Activated T-cell treated with anti-CD3 and anti-CD28 coated beads for 48 hours (primary cell): Measurements from ENCODE around the gene GPHA2.

Experiments used
- DNase-seq: peaks from one replicate; pipeline ENCODE4 v3.0.0-alpha.2; 2020; ENCODE audit warnings: low read depth

Gene GPHA2

DNA sequence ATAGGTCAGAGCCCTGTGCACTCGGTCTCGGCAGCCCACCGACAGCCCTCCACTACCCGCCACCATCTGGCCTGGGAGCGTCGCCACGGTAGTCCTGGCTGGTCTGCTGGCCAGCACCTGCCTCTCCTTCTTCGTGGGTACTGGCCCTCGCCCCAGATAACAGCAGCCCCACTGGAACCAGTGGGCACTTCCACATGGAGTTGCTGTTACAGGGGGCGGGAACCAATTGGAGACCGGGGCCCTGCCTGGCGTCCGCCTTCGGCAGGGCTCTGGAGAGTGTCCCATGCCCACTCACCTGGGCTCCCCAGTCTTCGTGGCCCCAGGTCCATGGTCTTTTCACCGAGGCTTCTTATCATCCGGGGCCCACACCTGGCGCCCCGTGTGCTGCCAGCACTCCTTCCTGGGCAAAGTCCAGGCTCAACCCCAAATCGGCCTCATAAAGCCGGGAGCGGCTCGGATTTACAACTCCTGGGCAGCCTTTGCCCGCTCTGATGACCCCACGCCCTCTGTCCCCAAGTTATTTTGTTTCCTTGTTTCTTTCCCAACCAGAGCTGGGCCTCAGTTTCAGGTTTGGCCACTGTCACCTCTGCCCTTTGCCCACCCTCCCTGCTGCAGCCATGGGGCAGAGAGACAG is 44.4 kb downstream of the GPHA2 start:
- DNase-seq = no peak

GRCh38 chr11:64890522-64890939 is 45.2 kb downstream of the GPHA2 start:
- no peak for DNase-seq

GRCh38 chr11:64888729-64889511 is 46.8 kb downstream of the GPHA2 start:
- no peak for DNase-seq

- no peak for DNase-seq
Observed at GRCh38 chr11:64888406-64888728, 47.3 kb downstream of the GPHA2 start.

DNA sequence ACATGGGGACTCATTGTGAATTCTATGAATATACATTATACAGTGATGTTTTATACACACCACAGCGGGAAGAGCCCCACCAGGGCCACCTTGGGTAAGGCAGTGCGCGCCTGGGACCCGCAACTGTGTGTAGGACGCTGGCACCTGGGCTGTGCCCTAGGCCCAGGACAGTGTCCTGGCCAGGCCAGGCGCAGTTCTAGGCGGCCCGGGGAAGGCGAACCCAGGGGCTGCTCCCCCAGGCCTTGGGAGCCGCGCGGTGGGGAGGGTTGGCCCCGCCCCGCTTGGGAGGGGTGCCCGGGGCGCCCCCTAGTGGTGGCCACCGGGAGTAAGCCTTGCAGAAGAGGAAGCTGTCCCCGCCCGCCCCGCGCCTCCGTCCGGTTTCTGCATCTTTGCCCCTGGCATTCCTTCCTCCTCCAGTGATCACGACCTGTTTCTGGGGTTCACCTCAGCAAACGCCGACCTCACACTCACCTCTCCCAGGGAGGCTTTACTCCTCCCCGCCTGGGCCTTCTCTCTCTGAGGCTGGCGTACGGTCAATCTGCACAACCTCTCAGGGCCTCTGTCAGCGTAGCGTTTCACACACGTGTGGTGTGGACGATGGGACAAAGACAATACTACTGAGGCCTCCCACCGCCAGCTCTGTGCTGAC is 47.8 kb downstream of the GPHA2 start:
- DNase-seq = peak; percentile 84

DNA sequence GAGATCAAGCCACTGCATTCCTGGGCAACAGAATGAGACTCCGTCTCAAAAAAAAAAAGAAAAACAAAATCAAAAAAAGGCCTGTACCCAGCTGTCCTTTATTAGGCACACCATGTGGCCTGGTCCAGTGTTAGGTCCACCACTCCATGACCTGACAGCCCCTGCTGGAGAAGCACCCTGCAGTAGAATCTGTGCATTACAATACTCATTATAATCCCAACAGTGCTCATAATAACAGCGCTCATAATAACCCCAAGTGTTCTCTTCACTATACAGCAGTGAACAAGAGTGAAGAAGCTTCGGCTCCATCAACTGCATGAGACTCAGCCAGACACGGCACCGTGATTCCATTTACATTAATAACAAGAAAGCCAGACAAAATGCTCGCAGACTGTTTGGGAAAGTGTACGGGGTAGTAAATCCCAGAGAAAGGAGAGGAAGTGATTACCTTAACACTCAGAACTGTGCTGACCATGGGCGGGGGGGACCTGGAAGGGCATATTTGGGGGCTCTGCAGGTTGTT is 48.4 kb downstream of the GPHA2 start:
- DNase-seq = no peak

DNA sequence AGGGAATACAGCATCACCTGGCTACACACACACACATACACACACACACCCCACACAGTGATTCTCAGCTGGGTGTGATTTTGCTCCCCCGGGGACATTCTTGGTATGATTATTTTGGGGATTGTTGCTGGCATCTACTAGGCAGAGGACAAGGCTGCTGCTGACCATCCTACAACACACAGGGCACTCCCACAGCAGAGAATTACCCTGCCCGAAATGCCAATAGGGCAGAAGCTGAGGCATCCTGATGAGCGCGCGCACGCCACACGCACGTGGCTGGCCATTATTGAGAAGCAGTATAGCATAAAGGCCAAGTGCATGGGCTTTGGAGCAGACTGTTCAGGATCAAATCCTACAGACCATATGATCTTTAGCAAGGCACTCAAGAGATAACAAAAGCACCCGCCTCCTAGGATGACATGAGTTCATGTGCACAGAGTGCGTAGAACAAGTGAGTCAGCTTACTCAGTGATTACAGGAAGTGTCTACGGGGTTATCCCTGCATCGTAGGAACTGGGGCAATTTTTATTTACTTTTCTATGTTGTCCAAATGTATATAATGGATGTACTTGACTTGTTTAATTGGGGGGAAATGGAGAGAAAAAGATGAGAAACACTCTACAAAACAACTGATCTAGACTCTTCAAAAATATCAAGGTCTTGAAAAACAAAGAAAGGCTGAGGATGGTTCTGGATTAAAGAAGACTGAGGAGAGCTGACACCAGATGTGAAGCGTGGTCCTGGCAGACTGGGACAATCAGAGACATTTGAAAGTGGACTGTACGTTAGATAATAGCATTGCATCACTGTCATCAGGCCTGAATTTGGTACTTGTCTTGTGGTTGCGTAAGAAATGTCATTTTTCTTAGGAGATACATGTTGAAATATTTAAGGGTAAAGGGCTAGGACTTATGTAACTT is 50.1 kb downstream of the GPHA2 start:
- no peak for DNase-seq
